ENCODE measurements around the gene NEDD4L. TPM values are rescaled to one million over a fixed set of nuclear protein-coding genes. Genes with fewer than 3 reads are reported as not detected.

Gene NEDD4L
- total RNA-seq, 1 experiment from 2014 or later, result 42.9 TPM

DNA sequence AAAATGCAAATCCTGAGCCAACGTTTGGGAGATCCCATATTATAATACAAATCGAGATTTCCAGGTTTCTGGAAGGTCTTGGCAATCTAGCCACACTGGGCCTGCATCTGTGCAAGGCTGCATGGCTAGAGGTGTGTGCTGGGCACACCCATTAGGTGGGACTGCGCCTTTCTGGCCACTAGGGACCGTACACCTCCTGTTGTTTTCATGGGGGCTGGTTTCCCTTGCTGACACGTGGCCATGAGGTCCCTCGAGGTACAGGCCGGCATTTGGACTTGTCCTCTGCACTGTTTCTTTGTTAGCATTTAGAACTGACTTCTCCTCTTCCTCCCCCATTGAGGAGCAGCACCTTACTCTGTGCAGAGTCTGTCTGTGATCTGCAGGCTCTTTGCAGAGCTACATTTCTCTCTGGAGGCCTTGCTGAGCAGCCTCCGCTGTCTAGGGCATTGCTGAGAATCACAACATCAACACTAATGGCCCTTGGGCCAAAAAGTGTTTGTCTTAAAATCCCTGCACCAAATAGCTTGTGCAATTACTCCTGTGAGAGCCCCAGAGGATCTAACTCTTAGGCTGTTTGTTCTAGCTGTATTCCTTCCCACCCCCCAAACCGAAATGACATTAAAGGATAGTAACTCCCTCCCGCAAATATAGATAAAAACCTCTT, 131.2 kb downstream of the NEDD4L start:
- CTCF ChIA-PET, result no interaction called here
- ATAC-seq (peak; percentile 59; the same call in 1 of the 2 replicates), DNase-seq (ENCODE audit: low read depth, low spot score) (no peak)
- H3K4me1 ChIP-seq (ENCODE audit: control insufficient read depth, insufficient read depth, low read length), result peaks cover 28% of the 10 kb centered on the region
- in situ Hi-C loops (cut with HindIII; ENCODE audit: low pct_unique_long_range_greater_than_20kb, low sequenced_read_pairs) (no loop called here), intact Hi-C loops (cut with micrococcal nuclease; ENCODE audit: unreplicated experiment) (loop anchor here (5.0 kb wide), 1 partner anchor 133 kb away; the partner anchor contains the start of gene NEDD4L)
- H3K36me3 ChIP-seq (ENCODE audit: control insufficient read depth, insufficient read depth, low read length), result no peaks in the 10 kb centered on the region
- TF ChIP-seq POLR2AphosphoS5 (IDR thresholded peaks at IDR 0.05; ENCODE audit: low read depth, low read length), result no peak
- no peak for TF ChIP-seq REST (IDR thresholded peaks at IDR 0.05; ENCODE audit: insufficient read depth in 1 of 2, low read depth in 2 of 2, low read length in 1 of 2)
- no peak for TF ChIP-seq TCF7L2 (IDR thresholded peaks at IDR 0.05; ENCODE audit: low read depth, low read length)
- 0 out of 2 replicates have a peak, but pooled peaks have one; percentile 2 for TF ChIP-seq CTCF (IDR thresholded peaks at IDR 0.05)
- no peak for TF ChIP-seq SIN3A (IDR thresholded peaks at IDR 0.05; ENCODE audit: borderline replicate concordance, insufficient read depth, low read depth, low read length)
- H3K27ac ChIP-seq (ENCODE audit: low read length), result no peak overlapping the region
- POLR2A ChIA-PET, result no interaction called here
- H3K27me3 ChIP-seq (ENCODE audit: control insufficient read depth, insufficient read depth, low read length), result no peaks in the 10 kb centered on the region
- BruUV-seq (replicated peaks), result no TSS peak
- no peaks in the 10 kb centered on the region for H3K9me3 ChIP-seq (ENCODE audit: control insufficient read depth, insufficient read depth, low read depth, low read length)
- no peak overlapping the region for H3K4me3 ChIP-seq (ENCODE audit: low read depth in 2 of 2, low read length in 2 of 2)

GRCh38 chr18:58175786-58176176, 131.8 kb downstream of the NEDD4L start:
- no TSS peak for BruUV-seq (replicated peaks)
- CTCF ChIA-PET, result no interaction called here
- ATAC-seq, result peak; percentile 47; the same call in 1 of the 2 replicates
- Histone ChIP-seq H3K4me3 (ENCODE audit: low read depth in 2 of 2, low read length in 2 of 2) (no peak overlapping the region), H3K36me3 (ENCODE audit: control insufficient read depth, insufficient read depth, low read length) (no peaks in the 10 kb centered on the region), H3K27ac (ENCODE audit: low read length) (no peak overlapping the region), H3K4me1 (ENCODE audit: control insufficient read depth, insufficient read depth, low read length) (peaks cover 30% of the 10 kb centered on the region), H3K9me3 (ENCODE audit: control insufficient read depth, insufficient read depth, low read depth, low read length) (no peaks in the 10 kb centered on the region), H3K27me3 (ENCODE audit: control insufficient read depth, insufficient read depth, low read length) (no peaks in the 10 kb centered on the region)
- DNase-seq (ENCODE audit: low read depth, low spot score), result no peak
- intact Hi-C loops (cut with micrococcal nuclease; ENCODE audit: unreplicated experiment), result loop anchor here (5.0 kb wide), 1 partner anchor 133 kb away; the partner anchor contains the start of gene NEDD4L
- POLR2A ChIA-PET, result no interaction called here
- in situ Hi-C loops (cut with HindIII; ENCODE audit: low pct_unique_long_range_greater_than_20kb, low sequenced_read_pairs), result no loop called here
- TF ChIP-seq TCF7L2 (IDR thresholded peaks at IDR 0.05; ENCODE audit: low read depth, low read length) (no peak), REST (IDR thresholded peaks at IDR 0.05; ENCODE audit: insufficient read depth in 1 of 2, low read depth in 2 of 2, low read length in 1 of 2) (no peak), CTCF (IDR thresholded peaks at IDR 0.05) (no peak)
